Liver (tissue), 3 donors: ENCODE results near the gene TIMM17B.

ENCODE experiments used
- CTCF ChIP-seq: fragments of 150-350 bp; IDR thresholded peaks from 2 replicates; pipeline ENCODE4 v1.5.1; 2017; ENCODE audit warnings: improper control_type of control experiment, low read depth, low read length; ENCODE audit not compliant: missing input control
- EGR1 ChIP-seq, 2 donors: IDR thresholded peaks; 2 replicates each; pipeline ENCODE4 v1.6.1; 2016 to 2018; ENCODE audit warnings: antibody characterized with exemption in 2 of 2, low read depth in 2 of 2
- FOXA1 ChIP-seq: IDR thresholded peaks from 2 replicates; pipeline ENCODE4 v1.6.1; 2016; ENCODE audit warnings: antibody characterized with exemption
- RAD21 ChIP-seq, 2 donors: IDR thresholded peaks; 2 replicates each; pipeline ENCODE4 v1.6.1; 2016; ENCODE audit warnings: antibody characterized with exemption in 2 of 2, mild to moderate bottlenecking in 2 of 2
- donor health status: healthy.
- donor health status: healthy.

DNA sequence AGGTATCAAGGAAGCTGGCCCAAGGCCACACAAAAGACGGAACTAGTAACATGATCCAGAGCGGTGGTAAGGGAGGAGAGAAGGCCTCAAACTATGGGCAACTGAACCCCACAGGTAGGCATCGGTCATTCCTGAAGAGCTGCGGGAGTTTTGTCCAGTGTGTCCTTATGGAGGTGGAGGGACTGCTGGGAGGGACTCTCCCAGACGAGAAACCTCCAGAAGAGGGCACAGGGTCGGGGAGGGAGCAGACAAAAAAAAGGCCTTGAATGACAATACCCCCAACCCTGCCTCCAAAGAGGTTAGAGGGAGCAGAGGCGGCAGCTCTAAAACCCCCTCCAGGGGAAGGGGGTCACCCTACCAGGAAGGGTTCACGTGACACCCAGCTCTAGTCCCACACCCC is 6.6 kb upstream of the TIMM17B start:
- no peak for TF ChIP-seq CTCF
- TF ChIP-seq RAD21 (IDR thresholded peaks at IDR 0.05) = no peak
- no peak for TF ChIP-seq FOXA1
- no peak for TF ChIP-seq EGR1 (IDR thresholded peaks at IDR 0.05; ENCODE audit: low read depth in 2 of 2)
